CD1c-positive myeloid dendritic cell (primary cell): Measurements from ENCODE around the gene ZNF83.
"Not testable (repeated sequence)": the region's sequence is repeated elsewhere in the genome, so short reads cannot be mapped to it uniquely, and the experiment has no call there.

Experiments used
- DNase-seq: peaks from one replicate; pipeline ENCODE4 v3.0.0-alpha.2; 2016; ENCODE audit errors: extremely low spot score

Gene ZNF83

DNA sequence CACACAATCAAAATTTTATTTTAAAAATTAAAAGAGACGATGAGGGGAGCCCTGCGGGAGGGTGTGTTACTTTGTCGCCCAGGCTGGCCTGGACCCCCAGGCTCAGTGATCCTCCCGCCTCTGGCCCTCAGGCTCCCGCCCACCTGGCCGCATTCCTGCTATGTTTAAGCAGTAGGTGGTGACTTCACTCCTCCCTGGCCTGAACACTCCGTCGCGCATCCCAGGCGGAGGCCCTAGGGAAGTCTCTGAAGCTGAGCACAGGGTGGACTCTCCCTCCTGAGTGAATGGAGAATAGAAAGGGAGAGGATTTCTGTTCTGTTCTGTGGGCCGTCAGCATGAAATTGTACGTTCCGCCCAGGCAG lies 68.5 kb downstream of the ZNF83 start:
- not testable (repeated sequence) for DNase-seq

DNA sequence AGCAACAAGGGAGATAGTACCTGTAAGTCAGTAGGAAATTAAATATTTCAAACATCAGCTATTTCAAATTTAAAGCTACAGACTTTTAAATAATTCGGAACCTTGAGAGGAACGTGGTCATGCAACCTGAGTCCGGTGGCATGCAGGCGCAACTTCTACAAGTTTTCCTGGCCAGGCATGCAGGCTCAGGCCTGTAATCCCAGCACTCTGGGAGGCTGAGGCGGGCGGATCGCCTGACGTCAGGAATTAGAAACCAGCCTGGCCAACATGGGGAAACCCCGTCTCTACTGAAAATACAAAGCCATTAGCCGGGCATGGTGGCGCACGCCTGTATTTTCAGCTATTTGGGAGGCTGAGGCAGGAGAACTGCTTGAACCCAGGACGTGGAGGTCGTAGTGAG lies 70.2 kb downstream of the ZNF83 start:
- no peak for DNase-seq

GRCh38 chr19:52566588-52566987 lies 71.6 kb downstream of the ZNF83 start:
- DNase-seq, result no peak

- DNase-seq, result no peak
Measured at GRCh38 chr19:52566121-52566520, 72.0 kb downstream of the ZNF83 start.
